ENCODE data around the gene CCDC149.

- TF ChIP-seq NCOA4 (IDR thresholded peaks at IDR 0.05; ENCODE audit: partially characterized antibody) (no peak), HOMEZ (CRISPR knock-in tag; IDR thresholded peaks at IDR 0.05) (no peak), CCAR2 (IDR thresholded peaks at IDR 0.05; ENCODE audit: low read depth, low read length) (no peak), MTA2 (IDR thresholded peaks at IDR 0.05; ENCODE audit: low read depth) (no peak), RUNX1 (IDR thresholded peaks at IDR 0.05; ENCODE audit: low read depth) (no peak), ZNF263 (CRISPR knock-in tag; IDR thresholded peaks at IDR 0.05; ENCODE audit: borderline replicate concordance) (no peak), HMG20B (CRISPR knock-in tag; IDR thresholded peaks at IDR 0.05) (no peak)
- TF ChIP-seq, protein P1, sequence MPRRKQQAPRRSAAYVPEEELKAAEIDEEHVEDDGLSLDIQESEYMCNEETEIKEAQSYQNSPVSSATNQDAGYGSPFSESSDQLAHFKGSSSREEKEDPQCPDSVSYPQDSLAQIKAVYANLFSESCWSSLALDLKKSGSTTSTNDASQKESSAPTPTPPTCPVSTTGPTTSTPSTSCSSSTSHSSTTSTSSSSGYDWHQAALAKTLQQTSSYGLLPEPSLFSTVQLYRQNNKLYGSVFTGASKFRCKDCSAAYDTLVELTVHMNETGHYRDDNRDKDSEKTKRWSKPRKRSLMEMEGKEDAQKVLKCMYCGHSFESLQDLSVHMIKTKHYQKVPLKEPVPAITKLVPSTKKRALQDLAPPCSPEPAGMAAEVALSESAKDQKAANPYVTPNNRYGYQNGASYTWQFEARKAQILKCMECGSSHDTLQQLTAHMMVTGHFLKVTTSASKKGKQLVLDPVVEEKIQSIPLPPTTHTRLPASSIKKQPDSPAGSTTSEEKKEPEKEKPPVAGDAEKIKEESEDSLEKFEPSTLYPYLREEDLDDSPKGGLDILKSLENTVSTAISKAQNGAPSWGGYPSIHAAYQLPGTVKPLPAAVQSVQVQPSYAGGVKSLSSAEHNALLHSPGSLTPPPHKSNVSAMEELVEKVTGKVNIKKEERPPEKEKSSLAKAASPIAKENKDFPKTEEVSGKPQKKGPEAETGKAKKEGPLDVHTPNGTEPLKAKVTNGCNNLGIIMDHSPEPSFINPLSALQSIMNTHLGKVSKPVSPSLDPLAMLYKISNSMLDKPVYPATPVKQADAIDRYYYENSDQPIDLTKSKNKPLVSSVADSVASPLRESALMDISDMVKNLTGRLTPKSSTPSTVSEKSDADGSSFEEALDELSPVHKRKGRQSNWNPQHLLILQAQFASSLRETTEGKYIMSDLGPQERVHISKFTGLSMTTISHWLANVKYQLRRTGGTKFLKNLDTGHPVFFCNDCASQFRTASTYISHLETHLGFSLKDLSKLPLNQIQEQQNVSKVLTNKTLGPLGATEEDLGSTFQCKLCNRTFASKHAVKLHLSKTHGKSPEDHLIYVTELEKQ (CRISPR knock-in tag; IDR thresholded peaks at IDR 0.05), result no peak
Measured at GRCh38 chr4:24845902-24846301, 66.9 kb downstream of the CCDC149 start.
